ENCODE data around the gene HSBP1.

Gene HSBP1

GRCh38 chr16:83851473-83851872 lies 43.7 kb downstream of the HSBP1 start:
- no peak for DNase-seq (ENCODE audit: low read depth, low spot score)
- Histone ChIP-seq H3K4me1 (ENCODE audit: control insufficient read depth, insufficient read depth, low read length) (peaks cover 2% of the 10 kb centered on the region; the same call in 1 of the 2 replicates), H3K4me3 (ENCODE audit: low read length) (no peak overlapping the region), H3K27me3 (ENCODE audit: control insufficient read depth, insufficient read depth, low read length) (no peaks in the 10 kb centered on the region), H3K27ac (ENCODE audit: low read length) (no peak overlapping the region), H3K36me3 (ENCODE audit: control insufficient read depth, insufficient read depth, low read length) (no peaks in the 10 kb centered on the region), H3K9me3 (ENCODE audit: control insufficient read depth, insufficient read depth, low read length) (no peaks in the 10 kb centered on the region)
- WGBS (ENCODE audit: insufficient coverage, insufficient read length): no CpG with 5 or more reads among the region's 4 CpGs

GRCh38 chr16:83852774-83853173 lies 45.0 kb downstream of the HSBP1 start:
- no peak for DNase-seq (ENCODE audit: low read depth, low spot score)
- H3K4me3 ChIP-seq (ENCODE audit: low read length): no peak overlapping the region
- H3K4me1 ChIP-seq (ENCODE audit: control insufficient read depth, insufficient read depth, low read length): peaks cover 2% of the 10 kb centered on the region; the same call in 1 of the 2 replicates
- no peaks in the 10 kb centered on the region for H3K27me3 ChIP-seq (ENCODE audit: control insufficient read depth, insufficient read depth, low read length)
- H3K9me3 ChIP-seq (ENCODE audit: control insufficient read depth, insufficient read depth, low read length): no peaks in the 10 kb centered on the region
- H3K27ac ChIP-seq (ENCODE audit: low read length): no peak overlapping the region
- WGBS (ENCODE audit: insufficient coverage, insufficient read length): no CpG with 5 or more reads among the region's 11 CpGs
- no peaks in the 10 kb centered on the region for H3K36me3 ChIP-seq (ENCODE audit: control insufficient read depth, insufficient read depth, low read length)

- WGBS (ENCODE audit: insufficient coverage, insufficient read length): no CpG with 5 or more reads among the region's 8 CpGs
- Histone ChIP-seq H3K4me1 (ENCODE audit: control insufficient read depth, insufficient read depth, low read length) (peaks cover 2% of the 10 kb centered on the region; the same call in 1 of the 2 replicates), H3K9me3 (ENCODE audit: control insufficient read depth, insufficient read depth, low read length) (no peaks in the 10 kb centered on the region)
Measured at GRCh38 chr16:83853834-83854233, 46.1 kb downstream of the HSBP1 start.

DNA sequence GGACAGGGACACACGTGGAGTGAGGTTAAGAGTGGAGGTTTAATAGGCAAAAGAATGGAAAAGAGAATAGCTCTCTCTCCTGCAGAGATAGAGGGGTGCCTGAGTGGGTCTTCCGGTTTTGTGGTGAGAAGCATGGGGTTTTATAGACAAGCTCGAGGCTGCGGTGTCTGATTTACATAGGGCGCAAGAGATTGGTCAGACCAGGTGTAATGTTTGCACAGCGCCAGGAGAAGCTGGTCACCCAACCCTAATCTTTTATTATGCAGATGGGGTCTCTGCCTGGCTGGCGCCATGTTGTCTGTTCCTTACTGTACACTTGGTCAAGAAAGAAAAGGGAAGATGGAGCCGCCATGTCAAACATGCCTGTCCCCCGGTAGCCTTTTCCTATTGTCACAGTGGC lies 46.6 kb downstream of the HSBP1 start:
- no CpG with 5 or more reads among the region's 9 CpGs for WGBS (ENCODE audit: insufficient coverage, insufficient read length)
- Histone ChIP-seq H3K27me3 (ENCODE audit: control insufficient read depth, insufficient read depth, low read length) (no peaks in the 10 kb centered on the region), H3K4me3 (ENCODE audit: low read length) (no peak overlapping the region), H3K4me1 (ENCODE audit: control insufficient read depth, insufficient read depth, low read length) (peaks cover 2% of the 10 kb centered on the region), H3K36me3 (ENCODE audit: control insufficient read depth, insufficient read depth, low read length) (no peaks in the 10 kb centered on the region), H3K27ac (ENCODE audit: low read length) (no peak overlapping the region), H3K9me3 (ENCODE audit: control insufficient read depth, insufficient read depth, low read length) (no peaks in the 10 kb centered on the region)
- no peak for DNase-seq (ENCODE audit: low read depth, low spot score)

More at GRCh38 chr16:83853834-83854233, 46.1 kb downstream of the HSBP1 start:
- Histone ChIP-seq H3K4me3 (ENCODE audit: low read length) (no peak overlapping the region), H3K36me3 (ENCODE audit: control insufficient read depth, insufficient read depth, low read length) (no peaks in the 10 kb centered on the region), H3K27ac (ENCODE audit: low read length) (no peak overlapping the region), H3K27me3 (ENCODE audit: control insufficient read depth, insufficient read depth, low read length) (no peaks in the 10 kb centered on the region)
- no peak for DNase-seq (ENCODE audit: low read depth, low spot score)

DNA sequence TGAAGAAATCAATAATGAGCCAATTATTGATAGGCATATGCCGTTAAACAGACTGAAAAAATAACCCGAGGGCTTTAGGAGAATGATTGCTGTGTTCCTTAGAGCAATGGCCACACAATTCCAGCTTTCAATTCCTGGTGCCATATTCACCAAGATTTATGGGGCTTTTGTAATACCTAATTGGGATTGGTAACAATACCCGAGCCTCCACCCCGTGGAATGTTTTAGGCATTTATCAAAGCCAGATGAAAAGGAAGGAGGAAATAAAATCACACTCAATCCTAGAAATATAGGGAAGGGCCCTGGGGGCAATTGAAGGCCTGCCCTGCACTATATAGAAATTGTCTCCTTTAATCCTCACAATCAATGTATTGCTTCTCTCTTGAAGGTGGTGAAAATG lies 49.0 kb downstream of the HSBP1 start:
- no peak for DNase-seq (ENCODE audit: low read depth, low spot score)
- no peak overlapping the region for H3K27ac ChIP-seq (ENCODE audit: low read length)
- H3K4me3 ChIP-seq (ENCODE audit: low read length): no peak overlapping the region
- WGBS (ENCODE audit: insufficient coverage, insufficient read length): no CpG with 5 or more reads among the region's 4 CpGs
- H3K4me1 ChIP-seq (ENCODE audit: control insufficient read depth, insufficient read depth, low read length): peaks cover 2% of the 10 kb centered on the region
- H3K27me3 ChIP-seq (ENCODE audit: control insufficient read depth, insufficient read depth, low read length): no peaks in the 10 kb centered on the region
- H3K36me3 ChIP-seq (ENCODE audit: control insufficient read depth, insufficient read depth, low read length): no peaks in the 10 kb centered on the region
- H3K9me3 ChIP-seq (ENCODE audit: control insufficient read depth, insufficient read depth, low read length): no peaks in the 10 kb centered on the region

DNA sequence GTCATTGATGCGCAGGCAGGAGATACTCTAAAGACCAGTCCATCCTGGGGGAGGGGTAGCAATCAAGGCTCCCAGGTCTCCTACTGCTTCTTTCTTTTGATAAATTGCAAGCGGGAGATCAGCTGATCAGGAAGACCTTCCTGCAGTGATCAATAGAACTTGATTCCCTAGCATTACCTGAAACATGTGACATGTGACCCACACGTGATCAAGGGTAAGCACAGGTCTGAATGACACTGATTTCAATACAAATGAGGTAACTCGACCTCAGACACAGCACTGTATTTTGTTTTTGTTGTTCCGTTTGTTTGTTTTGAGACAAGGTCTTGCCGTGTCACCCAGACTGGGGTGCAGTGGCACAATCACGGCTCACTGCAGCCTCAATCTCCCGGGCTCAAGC lies 51.5 kb downstream of the HSBP1 start:
- no peaks in the 10 kb centered on the region for H3K36me3 ChIP-seq (ENCODE audit: control insufficient read depth, insufficient read depth, low read length)
- no peak overlapping the region for H3K27ac ChIP-seq (ENCODE audit: low read length)
- no peaks in the 10 kb centered on the region for H3K9me3 ChIP-seq (ENCODE audit: control insufficient read depth, insufficient read depth, low read length)
- WGBS (ENCODE audit: insufficient coverage, insufficient read length): no CpG with 5 or more reads among the region's 8 CpGs
- H3K4me1 ChIP-seq (ENCODE audit: control insufficient read depth, insufficient read depth, low read length): no peaks in the 10 kb centered on the region; the same call in 1 of the 2 replicates
- no peaks in the 10 kb centered on the region for H3K27me3 ChIP-seq (ENCODE audit: control insufficient read depth, insufficient read depth, low read length)
- DNase-seq (ENCODE audit: low read depth, low spot score): no peak
- no peak overlapping the region for H3K4me3 ChIP-seq (ENCODE audit: low read length)

- no CpG with 5 or more reads among the region's 7 CpGs for WGBS (ENCODE audit: insufficient coverage, insufficient read length)
- H3K9me3 ChIP-seq (ENCODE audit: control insufficient read depth, insufficient read depth, low read length): no peaks in the 10 kb centered on the region
- H3K4me1 ChIP-seq (ENCODE audit: control insufficient read depth, insufficient read depth, low read length): no peaks in the 10 kb centered on the region; the same call in 1 of the 2 replicates
- H3K4me3 ChIP-seq (ENCODE audit: low read length): no peak overlapping the region
- H3K36me3 ChIP-seq (ENCODE audit: control insufficient read depth, insufficient read depth, low read length): no peaks in the 10 kb centered on the region
- no peak for DNase-seq (ENCODE audit: low read depth, low spot score)
- no peak overlapping the region for H3K27ac ChIP-seq (ENCODE audit: low read length)
- H3K27me3 ChIP-seq (ENCODE audit: control insufficient read depth, insufficient read depth, low read length): no peaks in the 10 kb centered on the region
Measured at GRCh38 chr16:83862661-83863060, 54.9 kb downstream of the HSBP1 start.

GRCh38 chr16:83863682-83864081 lies 55.9 kb downstream of the HSBP1 start:
- WGBS (ENCODE audit: insufficient coverage, insufficient read length): no CpG with 5 or more reads among the region's 1 CpG
- no peak for DNase-seq (ENCODE audit: low read depth, low spot score)
- Histone ChIP-seq H3K27ac (ENCODE audit: low read length) (no peak overlapping the region), H3K9me3 (ENCODE audit: control insufficient read depth, insufficient read depth, low read length) (no peaks in the 10 kb centered on the region), H3K36me3 (ENCODE audit: control insufficient read depth, insufficient read depth, low read length) (no peaks in the 10 kb centered on the region), H3K4me1 (ENCODE audit: control insufficient read depth, insufficient read depth, low read length) (no peaks in the 10 kb centered on the region; the same call in 1 of the 2 replicates), H3K4me3 (ENCODE audit: low read length) (no peak overlapping the region), H3K27me3 (ENCODE audit: control insufficient read depth, insufficient read depth, low read length) (no peaks in the 10 kb centered on the region)

Data from iPS DF 6.9 (cell line).